NCI-H2171 treated with DMSO at 0.1 percent for 48 hours (cell line): Measurements from ENCODE around the gene PPP6R2.

Experiments
- DNase-seq: peaks from one replicate; lab custom pipeline; 2025; lab: John Stamatoyannopoulos, UW

PPP6R2 gene

DNA sequence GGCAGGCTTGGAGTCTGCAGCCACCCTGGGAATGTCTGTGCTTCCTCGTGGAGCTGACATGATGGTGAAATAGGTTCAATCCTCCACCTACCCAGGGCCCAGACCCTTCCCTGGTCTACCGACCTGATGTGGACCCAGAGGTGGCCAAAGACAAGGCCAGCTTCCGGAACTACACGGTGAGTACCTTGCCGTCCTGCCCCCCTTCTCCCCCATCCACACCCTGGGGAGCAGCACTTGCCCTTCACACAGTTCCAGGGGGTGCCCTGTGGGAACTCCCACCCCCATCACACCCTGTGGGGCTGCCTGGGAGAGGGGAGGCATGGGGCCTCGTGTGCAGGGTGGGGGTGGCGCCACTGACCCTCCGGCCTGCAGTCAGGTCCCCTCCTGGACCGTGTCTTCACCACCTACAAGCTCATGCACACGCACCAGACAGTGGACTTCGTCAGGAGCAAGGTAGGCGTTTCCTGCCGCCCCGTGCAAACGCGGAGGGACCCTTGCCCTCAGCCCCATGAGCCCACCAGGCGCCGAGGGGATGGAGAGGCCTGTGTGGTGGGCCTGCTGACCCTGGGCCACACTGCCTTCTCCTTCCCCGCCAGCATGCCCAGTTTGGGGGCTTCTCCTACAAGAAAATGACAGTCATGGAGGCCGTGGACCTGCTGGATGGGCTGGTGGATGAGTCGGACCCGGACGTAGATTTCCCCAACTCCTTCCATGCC is 144.3 kb downstream of the PPP6R2 start:
- DNase-seq, result no peak

DNA sequence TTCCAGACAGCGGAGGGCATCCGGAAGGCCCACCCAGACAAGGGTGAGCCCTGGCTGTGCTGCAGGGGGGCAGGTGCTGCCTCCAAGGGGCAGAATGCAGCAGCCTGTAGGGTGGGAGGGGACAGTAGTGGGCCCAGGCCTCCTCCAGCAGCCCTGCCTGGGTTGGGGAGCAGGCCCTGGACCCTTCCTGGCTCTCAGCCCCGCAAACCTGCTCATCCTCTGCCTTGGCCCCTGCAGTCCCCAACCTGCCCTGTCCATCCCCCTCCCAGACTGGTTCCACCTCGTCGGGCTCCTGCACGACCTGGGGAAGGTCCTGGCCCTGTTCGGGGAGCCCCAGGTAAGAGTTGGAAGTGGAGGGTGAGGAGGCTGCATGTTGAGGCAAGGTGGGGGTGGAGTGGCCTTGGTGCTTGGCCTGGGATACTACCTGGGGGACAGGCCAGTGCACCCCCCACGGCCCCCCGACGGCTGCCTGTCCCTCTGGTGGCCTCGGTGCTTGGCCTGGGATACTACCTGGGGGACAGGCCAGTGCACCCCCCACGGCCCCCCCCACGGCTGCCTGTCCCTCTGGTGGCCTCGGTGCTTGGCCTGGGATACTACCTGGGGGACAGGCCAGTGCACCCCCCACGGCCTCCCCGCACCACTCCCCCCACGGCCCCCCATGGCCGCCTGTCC is 145.0 kb downstream of the PPP6R2 start:
- DNase-seq, result no peak

DNA sequence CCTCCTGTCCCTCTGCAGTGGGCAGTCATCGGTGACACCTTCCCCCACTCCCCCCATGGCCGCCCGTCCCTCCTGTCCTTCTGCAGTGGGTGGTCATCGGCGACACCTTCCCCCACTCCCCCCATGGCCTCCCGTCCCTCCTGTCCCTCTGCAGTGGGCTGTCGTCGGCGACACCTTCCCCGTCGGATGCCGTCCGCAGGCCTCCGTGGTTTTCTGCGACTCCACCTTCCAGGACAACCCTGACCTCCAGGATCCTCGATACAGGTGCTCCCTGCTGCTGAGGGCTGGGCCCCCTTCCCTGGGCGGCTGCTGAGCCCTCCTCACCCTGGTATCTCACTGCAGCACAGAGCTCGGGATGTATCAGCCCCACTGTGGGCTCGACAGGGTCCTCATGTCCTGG is 145.8 kb downstream of the PPP6R2 start:
- DNase-seq, result no peak

DNA sequence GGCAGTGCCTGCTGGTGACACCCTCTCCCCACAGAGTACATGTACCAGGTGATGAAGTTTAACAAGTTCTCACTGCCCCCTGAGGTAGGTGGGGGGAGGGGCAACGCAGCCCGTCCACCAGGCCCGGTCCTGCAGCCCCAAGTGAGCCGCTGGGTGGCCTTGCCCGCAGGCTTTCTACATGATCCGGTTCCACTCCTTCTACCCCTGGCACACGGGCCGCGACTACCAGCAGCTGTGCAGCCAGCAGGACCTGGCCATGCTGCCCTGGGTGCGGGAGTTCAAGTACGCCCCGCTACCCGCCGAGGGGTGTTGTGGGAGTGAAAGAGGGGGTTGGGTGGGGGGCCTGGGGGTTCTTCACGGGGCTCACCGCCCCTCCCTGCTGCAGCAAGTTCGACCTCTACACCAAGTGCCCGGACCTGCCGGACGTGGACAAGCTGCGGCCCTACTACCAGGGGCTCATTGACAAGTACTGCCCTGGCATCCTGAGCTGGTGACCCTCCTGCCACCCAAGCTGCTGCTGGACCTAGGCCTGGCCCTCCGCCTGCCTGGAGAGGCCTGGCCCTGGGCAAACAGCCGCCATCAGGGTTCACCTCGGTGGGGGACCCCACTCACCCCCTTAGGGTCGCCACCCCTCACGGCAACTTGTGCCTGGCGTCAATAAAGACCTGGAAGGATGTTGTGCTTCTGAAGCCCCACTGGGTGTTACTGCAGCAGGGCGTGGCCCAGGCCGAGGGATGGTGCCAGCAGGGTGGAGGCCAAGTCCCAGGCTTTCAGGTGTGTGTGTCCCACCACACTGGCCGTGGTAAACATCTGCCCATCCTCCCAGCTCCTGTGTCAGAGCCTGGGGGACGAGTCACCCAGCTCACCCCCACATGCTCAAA is 146.5 kb downstream of the PPP6R2 start:
- DNase-seq, result no peak

DNA sequence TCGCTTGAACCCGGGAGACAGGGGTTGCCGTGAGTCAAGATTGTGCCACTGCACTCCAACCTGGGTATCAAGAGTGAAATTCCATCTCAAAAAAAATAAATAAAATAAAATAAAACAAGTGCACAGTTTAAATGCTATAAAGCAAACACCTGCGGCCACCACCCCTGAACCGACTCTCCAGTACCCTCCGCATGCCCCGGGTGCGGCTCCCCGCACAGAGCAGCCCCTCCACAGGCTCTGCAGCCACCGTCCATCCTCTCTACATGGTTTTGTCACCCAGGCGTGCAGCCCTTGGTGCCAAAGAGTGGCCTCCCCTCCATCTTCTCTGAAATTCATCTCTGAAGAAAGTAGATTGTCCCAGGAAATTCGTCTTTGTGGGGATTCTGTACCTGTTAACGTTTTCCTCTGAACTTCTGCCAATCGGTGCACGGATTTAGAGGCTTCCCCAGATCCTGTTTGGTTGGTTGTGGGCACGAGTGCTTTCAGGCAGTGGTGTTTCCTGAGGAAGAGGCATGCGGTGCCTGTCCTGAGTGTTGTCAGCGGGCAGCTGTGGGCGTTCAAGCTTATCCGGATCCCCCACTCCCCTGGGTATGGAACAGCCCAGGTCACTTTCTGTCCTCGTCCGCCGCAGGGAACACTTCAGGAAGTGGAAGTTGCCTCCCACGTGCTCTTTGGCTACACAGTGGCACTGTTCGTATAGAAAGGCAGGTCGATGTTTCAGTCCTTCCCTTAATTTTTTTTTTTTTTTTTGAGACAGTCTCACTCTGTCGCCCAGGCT is 147.6 kb downstream of the PPP6R2 start:
- no peak for DNase-seq
